Measurements from ENCODE around the gene UAP1.

UAP1 gene

DNA sequence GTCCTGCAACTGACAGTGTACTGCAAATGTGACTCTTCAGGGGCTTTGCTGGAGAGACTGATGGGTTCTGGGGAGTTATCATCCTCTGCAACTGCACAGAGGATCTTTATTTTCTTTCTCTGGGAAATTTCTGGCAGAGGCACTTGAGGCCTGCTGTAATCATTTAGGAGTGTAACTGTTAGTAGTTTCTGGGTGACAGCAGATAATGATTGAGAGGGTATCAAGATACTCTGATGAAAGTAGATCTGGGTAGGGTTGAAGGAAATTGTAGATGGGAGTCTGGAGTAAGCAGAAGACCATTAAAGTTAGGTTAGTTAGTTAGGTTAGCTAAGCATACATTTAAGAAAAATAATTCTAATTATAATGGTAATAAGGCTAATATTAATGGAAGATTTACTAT lies 59.7 kb downstream of the UAP1 start:
- peak; percentile 7 for FAIRE-seq

DNA sequence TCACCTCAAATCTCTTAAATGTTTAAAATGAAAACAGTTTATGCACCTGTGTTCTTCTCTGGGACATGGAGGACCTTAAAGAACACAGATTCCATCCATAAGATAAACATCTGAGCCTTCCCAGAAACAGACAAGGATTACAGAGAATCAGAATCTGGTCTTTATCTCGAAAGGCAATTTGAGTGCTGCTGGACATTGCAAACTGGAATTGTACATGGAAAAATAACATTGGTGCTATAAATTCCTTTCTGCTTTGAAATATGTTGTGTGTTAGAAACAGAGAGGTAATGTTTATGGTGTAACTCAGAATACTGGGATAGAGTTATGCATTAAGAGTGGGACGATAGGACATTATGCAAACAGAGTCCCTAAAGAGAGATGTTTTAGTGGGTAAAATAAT lies 64.2 kb downstream of the UAP1 start:
- no peak for FAIRE-seq

DNA sequence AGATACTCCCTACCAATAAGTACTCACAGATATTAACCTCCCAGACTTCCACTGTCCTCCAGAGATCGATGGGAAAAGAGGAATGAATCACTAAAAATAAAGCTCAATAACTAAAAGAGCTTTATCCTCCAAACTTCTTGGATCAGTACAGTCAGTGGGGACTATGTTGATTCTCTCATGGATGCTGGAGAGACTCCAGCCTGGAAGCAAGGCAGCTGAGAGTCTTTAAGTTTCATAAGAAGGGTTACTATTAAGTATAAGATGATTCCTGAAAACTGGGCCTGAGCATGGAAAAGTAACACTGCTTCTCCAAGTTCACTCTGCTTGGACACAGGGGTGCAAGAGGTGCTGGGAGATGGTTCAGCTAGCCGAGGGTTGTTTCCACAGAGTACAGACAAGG lies 64.6 kb downstream of the UAP1 start:
- no peak for FAIRE-seq

DNA sequence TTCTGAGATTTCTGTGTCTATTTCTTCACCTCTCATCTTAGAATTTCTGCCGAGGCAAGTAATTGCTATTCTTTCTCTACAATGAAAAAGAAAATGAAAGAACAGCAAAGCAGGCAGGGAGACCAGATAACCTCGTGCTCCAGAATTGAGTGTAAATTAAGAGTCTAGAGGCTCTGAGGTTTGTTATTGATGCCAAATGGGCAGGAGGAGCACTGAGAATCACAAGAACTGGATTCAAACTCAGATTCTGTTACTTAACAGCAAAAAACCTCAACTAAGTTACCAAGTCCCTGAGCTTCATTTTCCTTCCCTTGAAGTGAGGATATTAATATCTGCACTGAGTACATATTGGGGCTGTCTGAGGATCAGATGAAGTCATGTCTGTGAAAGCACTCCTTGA lies 65.2 kb downstream of the UAP1 start:
- FAIRE-seq = no peak

DNA sequence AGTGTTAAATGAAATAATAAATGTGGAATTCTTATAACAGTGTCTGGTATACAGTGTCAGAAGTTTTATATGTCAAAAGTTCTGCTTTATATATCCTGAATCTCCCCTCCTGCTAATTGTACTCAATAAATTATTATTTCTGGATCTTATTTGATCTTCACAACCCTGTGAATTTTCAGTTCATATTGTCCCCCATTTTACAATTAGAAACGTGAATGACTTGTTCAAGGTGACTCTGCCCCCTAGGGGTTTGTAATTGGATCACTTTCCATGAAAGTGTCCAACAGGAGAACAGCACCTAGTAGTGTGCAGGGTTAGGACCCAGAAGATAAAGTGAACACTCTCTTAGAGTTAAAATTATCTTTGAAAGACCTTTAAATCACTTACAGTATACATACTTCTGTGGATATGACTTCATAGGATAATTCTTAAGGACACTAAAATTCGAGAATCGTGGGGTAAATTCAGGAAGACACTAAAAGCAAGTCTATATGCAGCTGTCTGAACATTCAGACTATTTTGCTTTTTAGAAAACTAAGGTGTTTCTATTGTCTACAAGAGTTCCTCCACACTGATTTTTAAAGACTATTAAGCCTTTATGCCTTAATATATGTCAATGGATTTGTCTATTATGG lies 66.3 kb downstream of the UAP1 start:
- FAIRE-seq = peak; percentile 95

DNA sequence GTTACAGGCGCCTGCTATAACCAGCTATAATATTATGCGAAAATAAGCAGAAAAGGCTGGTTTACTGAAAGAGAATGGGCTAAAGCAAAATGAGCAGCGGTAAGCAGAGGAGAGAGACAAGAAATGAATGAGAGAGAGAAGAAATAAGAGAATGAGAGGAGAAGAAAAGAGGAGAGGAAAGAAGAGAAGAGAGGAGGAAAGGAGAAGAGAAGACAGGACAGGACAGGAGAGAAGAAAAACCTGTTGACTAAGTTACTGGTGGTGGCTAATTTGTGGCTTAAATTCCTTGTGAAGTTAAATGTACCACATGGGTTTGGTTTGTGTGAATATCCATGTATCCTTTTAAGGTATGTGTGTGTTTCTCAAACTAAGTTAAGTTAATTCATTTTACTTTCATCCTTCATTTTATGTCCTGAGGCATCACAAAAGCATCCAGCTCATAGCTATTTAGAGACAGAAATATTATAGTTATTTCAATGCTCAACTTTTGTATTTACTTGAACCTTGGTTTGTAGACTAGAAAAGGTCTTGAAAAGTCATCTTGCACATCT lies 67.6 kb downstream of the UAP1 start:
- no peak for FAIRE-seq

DNA sequence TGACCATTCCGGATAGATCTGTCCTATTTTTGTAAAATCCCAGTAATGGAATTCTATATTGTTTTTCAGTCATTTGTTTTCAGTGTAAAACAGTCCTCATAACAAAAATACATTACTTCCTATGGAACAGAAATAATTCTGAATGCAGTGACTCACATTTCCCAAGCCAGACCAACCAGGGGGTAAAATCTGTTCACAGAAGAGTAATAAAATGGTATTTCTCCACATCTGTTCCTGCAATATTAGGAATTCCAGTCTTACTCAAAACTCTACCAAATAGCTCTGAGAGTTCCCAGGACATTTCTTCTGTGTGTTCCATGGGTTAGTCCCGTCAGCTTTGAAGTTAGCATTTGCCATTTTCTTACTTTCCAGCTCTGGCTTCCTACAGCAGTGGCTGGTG lies 68.1 kb downstream of the UAP1 start:
- FAIRE-seq = peak; percentile 54

DNA sequence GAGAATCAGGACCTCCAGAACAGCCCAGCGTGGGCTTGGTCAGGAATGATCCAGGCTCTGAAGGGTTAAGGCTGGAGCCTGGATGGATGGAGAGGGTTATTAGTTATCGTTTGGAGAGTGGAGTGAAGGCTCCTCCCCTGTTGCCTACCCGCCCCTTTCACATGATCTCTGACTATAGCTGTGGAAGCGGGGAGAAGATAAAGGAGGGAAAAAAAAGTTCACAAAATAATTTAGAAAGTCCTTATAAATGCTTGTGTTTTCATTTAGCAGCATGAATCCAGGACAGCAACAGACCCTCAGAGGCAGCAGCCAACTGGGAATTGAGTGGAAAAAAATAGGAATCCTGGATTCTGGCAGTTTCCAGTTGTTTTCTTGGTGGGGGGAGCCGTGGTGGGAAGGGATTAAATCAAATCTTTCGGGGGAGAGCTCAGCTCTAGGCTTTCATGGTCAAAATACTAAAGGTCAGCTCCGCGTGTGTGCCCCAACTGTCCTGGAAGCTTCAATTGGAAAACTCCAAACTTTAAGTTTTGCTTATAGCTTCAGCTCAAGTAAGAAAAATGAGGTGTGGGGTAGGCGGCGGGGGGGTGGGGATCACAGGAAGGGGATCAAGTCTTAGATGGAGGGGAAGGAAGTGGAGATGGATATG lies 70.1 kb downstream of the UAP1 start:
- FAIRE-seq = peak; percentile 99

DNA sequence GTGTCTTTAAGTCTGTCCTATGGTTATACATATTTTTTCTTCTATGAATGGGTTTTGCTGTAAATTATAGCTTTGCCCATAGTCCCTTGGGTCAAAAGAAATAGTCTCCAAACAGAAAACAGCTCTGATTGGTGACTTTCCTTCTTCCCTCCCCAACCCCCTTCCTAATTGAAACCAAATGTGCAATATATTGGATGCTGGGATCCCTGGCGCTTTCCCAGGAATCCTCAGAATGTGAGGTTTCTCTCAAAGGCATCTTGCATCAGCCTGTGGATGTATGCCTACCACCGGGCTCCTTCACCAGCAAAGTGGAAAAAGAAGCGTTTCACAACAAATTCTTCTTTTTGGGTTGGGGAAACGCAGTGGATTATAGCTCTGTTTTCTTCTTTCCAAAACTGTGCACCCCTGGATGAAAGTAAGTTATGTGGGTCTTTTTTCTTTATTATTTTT lies 70.7 kb downstream of the UAP1 start, which contains the start of gene DDR2:
Gene DDR2 (plus strand): TSS at position 248 of the 450 bp plus-strand sequence. CDS start 86,600 bp downstream, outside the sequence.
- peak; percentile 97 for FAIRE-seq

DNA sequence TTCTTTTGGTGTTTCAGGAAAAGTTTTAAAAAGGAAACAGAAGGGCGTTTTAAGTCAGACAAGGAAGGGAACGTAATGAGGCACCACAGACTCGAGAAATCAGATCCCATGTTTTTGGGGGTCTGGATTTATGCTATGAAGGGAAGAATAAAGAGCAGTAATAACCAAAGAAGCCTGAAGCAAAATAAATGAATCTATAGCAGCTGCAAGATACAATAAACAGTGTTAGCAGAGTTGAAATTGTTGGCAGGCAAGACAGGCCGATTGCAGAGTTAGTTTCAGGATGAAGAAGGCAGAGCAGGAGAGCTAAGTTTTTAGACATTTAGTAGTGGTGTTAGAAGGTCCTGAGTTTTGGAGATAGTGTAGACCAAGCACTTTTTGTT lies 71.2 kb downstream of the UAP1 start:
- no peak for FAIRE-seq

DNA sequence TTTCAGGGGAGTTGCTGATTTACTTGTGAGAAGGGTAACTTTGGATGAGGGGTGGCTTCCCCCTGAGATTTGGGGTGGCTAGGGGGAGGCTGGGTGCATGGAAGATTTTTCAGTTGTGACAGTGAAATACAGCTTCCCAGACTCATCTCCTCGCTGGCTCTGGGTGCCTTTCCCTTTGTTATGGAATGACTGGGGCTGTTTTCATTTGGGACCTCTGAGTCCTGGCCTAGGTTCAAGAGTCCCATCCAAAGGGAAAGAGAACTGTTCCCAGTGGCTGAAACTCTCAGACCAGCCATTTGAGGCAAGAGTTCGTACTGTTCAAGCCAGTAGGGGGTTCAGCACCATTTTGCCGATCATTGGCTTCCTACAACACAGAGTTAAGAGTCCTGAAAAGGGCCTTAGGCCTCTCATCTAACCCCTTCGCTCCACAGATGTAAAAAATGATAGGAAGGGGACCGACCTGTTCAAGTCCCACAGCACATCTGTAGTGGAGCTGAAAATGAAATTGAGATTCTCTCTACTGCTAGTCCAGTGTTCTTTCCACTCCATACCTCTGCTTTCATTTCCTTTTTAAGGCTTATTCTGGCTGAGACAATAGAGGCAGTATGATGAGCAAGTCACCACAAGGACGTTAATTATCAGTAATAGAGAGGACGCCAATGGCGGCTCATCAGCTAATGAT lies 71.7 kb downstream of the UAP1 start:
- no peak for FAIRE-seq

DNA sequence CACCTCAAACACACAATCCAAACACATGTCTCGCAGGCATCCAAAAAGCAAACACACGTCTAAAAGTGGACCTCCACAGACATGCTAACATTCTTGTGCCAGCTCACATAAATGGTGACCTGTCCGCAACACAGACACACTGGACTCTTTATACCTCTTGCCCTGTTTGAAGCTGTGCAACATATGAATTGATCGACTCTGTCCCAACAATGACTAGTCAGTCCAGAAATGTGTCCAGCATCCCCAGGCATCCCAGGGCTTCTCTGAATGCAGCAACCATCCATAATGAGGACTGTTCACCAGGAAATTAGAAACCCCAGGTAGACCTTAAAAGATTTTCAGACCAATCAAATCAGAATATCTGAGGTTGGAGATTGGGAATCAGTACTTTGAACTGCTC lies 73.9 kb downstream of the UAP1 start:
- no peak for FAIRE-seq

DNA sequence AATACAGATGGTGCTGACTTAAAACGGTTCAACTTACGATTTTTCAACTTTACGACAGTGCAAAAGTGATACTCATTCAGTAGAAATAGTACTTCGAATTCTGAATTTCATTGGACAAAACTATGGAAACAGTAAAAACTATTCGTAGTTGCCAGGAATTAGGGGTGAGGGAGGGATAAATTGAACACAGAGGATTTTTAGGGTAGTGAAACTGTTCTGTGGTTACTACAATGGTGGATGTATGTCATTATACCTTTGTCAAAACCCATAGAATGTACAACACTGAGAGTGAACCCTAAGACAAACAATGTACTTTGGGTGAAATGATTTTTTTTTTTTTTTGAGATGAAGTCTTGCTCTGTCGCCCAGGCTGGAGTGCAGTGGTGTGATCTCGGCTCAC lies 78.2 kb downstream of the UAP1 start:
- FAIRE-seq = peak; percentile 5

DNA sequence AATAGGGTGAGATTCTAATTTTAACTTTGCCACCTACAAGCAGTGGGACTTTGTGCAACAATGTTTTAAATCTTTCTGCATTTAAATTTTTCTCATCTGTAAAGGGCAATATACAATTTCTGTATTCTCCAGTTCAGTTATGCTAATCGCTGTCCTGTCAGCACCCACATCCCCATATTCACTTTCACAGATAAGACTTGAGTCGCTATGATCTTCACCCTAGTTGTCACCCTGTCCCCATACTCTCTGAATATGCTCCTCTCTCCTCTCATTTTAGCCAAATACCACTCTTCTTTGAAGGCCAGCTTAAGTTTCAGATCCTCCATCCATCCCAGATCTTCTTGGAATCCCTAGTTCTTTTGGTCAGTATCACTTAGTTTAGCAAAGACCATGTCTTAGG lies 79.6 kb downstream of the UAP1 start:
- no peak for FAIRE-seq

DNA sequence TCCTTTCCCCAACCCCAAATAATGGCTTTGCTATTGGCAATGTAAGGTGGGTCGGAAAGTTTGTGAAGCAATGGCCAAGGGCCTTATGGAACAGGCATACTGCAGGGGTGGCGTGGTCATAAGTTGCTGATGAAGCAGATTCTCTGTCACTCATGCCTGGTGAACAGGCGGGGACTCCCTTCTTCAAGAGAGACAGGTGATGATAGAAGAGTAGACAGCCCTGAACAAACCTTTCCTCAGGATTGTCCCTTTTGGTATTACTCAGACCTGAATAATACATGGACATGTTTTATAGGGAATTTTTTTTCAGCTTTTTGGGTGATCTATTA lies 83.4 kb downstream of the UAP1 start:
- FAIRE-seq = no peak

DNA sequence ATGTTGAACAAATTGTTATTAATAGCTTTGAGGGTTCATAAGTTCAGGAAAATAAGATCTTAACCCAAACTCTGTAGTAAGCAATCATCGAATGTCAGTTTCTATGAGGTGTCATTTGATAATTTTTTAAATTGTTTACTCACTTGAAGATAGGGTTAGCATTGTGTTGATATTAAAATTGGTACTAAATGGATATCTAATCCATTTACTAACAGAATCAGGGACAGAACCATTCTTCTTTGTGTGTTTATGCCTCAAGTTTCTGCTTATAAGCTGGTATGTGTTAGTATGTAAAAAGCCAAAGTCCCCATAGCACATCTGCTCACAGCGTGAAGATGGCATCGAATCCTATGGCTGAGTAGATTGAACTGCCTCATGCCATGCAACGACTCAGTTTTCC lies 84.1 kb downstream of the UAP1 start:
- no peak for FAIRE-seq

DNA sequence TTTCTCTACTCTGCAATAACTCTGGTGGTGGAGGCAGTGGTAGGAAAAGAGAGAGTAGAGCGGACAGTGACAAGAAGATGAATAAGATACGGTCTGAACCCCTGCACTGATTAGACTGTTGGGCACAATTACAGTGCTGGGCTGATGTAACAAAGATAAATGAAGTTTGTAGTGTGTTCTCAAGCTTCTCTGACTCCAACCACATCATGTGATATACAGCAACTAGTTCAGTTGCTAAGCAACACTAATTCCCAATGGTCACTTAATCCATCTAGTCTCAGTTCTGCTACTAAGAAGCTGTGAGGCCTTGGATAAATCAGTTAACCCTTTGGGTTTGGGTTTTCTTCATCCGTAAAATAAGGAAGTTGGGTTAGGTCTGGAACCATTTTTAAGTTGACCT lies 88.1 kb downstream of the UAP1 start:
- no peak for FAIRE-seq
